Colonic mucosa (tissue), 4 donors: Measurements from ENCODE around the gene FJX1. TPM values are rescaled to one million over a fixed set of nuclear protein-coding genes. Genes with fewer than 3 reads are reported as not detected.

Experiments
- DNase-seq: peaks from one replicate; pipeline ENCODE4 v3.0.0-alpha.2; 2020
- H3K27ac ChIP-seq: fragments of 200-600 bp; one replicate; pipeline ENCODE4 v1.8.0; 2021
- H3K27me3 ChIP-seq: fragments of 200-600 bp; one replicate; pipeline ENCODE4 v1.8.0; 2021
- H3K36me3 ChIP-seq: fragments of 200-600 bp; one replicate; pipeline ENCODE4 v1.8.0; 2021
- H3K4me1 ChIP-seq: fragments of 200-600 bp; one replicate; pipeline ENCODE4 v1.8.0; 2021; ENCODE audit warnings: mild to moderate bottlenecking
- H3K4me3 ChIP-seq: fragments of 200-600 bp; one replicate; pipeline ENCODE4 v1.8.0; 2021
- H3K9ac ChIP-seq, 2 donors: one replicate each; pipeline ENCODE4 v1.7.0; 2013; ENCODE audit warnings: control low read depth in 2 of 2, low read depth in 2 of 2, low read length in 2 of 2
- H3K9me3 ChIP-seq: fragments of 200-600 bp; one replicate; pipeline ENCODE4 v1.8.0; 2021
- intact Hi-C: fragments of 100-400 bp; cut with DNase I; formaldehyde crosslinking; loops from one replicate; pipeline ENCODE4 v1.14.1; 2022
- total RNA-seq, 2 donors: library from RNA; stranded (reverse); fragmentation: NEBNext Ultra II Directional in 1 of 2; extraction: Animal tissue kit (Norgen Biotek cat#: 25700) in 1 of 2; gene quantifications; one replicate each; pipeline ENCODE4 v1.2.1, GENCODE V29; 2021
- TF ChIP-seq, protein P1 (sequence below): fragments of 200-600 bp; IDR thresholded peaks from one replicate; pipeline ENCODE4 v1.8.0; 2022; ENCODE audit warnings: antibody characterized with exemption, mild to moderate bottlenecking
- donor health status: healthy.
- donor health status: DM: no; HTN: no; CAD: no.
- donor health status: DM: no; HTN: no; CAD: no.

Gene FJX1
- total RNA-seq, 2 donors from 2014 or later: 0.32 to 1.6 TPM

DNA sequence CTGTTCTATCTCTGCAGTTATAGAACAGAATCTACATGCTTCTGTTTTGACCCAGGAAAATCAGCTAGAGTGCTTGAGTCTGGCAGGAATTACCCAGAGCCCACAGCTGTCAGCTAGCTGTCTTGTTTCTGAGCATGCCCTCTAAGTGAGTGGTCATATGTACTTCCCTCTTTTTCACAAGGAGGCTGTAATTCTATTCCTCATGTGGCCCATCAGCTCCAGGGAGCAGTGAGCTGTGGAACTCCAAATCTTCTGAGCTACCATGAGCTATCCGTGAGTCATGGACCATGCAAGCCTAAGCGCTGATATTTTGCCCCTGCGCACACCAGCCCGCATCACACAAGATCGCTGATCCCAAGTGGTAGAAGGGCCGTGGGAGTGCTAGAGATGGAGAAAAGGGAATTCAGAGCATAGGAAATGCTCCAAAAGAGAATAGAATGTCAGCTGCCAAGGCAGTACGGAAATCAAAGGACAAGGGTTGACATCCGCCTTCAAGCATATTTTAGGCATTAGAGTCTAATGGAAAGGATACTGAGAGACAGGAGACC, 5.4 kb downstream of the FJX1 start:
- H3K27me3 ChIP-seq: peaks cover 35% of the 10 kb centered on the region
- no peak overlapping the region for H3K9ac ChIP-seq
- DNase-seq: no peak
- no peaks in the 10 kb centered on the region for H3K36me3 ChIP-seq
- TF ChIP-seq, protein P1, sequence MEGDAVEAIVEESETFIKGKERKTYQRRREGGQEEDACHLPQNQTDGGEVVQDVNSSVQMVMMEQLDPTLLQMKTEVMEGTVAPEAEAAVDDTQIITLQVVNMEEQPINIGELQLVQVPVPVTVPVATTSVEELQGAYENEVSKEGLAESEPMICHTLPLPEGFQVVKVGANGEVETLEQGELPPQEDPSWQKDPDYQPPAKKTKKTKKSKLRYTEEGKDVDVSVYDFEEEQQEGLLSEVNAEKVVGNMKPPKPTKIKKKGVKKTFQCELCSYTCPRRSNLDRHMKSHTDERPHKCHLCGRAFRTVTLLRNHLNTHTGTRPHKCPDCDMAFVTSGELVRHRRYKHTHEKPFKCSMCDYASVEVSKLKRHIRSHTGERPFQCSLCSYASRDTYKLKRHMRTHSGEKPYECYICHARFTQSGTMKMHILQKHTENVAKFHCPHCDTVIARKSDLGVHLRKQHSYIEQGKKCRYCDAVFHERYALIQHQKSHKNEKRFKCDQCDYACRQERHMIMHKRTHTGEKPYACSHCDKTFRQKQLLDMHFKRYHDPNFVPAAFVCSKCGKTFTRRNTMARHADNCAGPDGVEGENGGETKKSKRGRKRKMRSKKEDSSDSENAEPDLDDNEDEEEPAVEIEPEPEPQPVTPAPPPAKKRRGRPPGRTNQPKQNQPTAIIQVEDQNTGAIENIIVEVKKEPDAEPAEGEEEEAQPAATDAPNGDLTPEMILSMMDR: no peak
- no peaks in the 10 kb centered on the region for H3K9me3 ChIP-seq
- H3K4me1 ChIP-seq: peaks cover 8% of the 10 kb centered on the region
- H3K27ac ChIP-seq: no peak overlapping the region
- H3K4me3 ChIP-seq: no peak overlapping the region
- intact Hi-C loops: no loop called here

- Histone ChIP-seq H3K36me3 (no peaks in the 10 kb centered on the region), H3K9ac (no peak overlapping the region), H3K27me3 (peaks cover 29% of the 10 kb centered on the region), H3K4me3 (no peak overlapping the region), H3K4me1 (peaks cover 6% of the 10 kb centered on the region), H3K9me3 (no peaks in the 10 kb centered on the region), H3K27ac (no peak overlapping the region)
- TF ChIP-seq, protein P1: no peak
- DNase-seq: no peak
- intact Hi-C loops: no loop called here
These were observed 6.1 kb downstream of the FJX1 start for GRCh38 chr11:35624316-35624715.

- no peak for DNase-seq
- no peak overlapping the region for H3K9ac ChIP-seq
- TF ChIP-seq, protein P1: no peak
- no peaks in the 10 kb centered on the region for H3K36me3 ChIP-seq
- no peak overlapping the region for H3K4me3 ChIP-seq
- intact Hi-C loops: no loop called here
- H3K9me3 ChIP-seq: no peaks in the 10 kb centered on the region
- H3K4me1 ChIP-seq: peaks cover under 1% of the 10 kb centered on the region
- no peak overlapping the region for H3K27ac ChIP-seq
- H3K27me3 ChIP-seq: peaks cover 27% of the 10 kb centered on the region
These were observed 6.5 kb downstream of the FJX1 start for GRCh38 chr11:35624781-35625180.

GRCh38 chr11:35626501-35626900, 8.2 kb downstream of the FJX1 start:
- no peak for DNase-seq
- intact Hi-C loops: no loop called here
- Histone ChIP-seq H3K36me3 (no peaks in the 10 kb centered on the region), H3K4me3 (no peak overlapping the region), H3K9ac (no peak overlapping the region), H3K9me3 (no peaks in the 10 kb centered on the region), H3K27me3 (peaks cover 14% of the 10 kb centered on the region), H3K4me1 (no peaks in the 10 kb centered on the region), H3K27ac (no peak overlapping the region)
- TF ChIP-seq, protein P1: no peak

GRCh38 chr11:35629511-35629910, 11.3 kb downstream of the FJX1 start:
- no peaks in the 10 kb centered on the region for H3K9me3 ChIP-seq
- H3K4me3 ChIP-seq: no peak overlapping the region
- H3K27me3 ChIP-seq: peaks cover 3% of the 10 kb centered on the region
- H3K36me3 ChIP-seq: no peaks in the 10 kb centered on the region
- DNase-seq: no peak
- no peak overlapping the region for H3K27ac ChIP-seq
- TF ChIP-seq, protein P1: no peak
- H3K4me1 ChIP-seq: no peaks in the 10 kb centered on the region
- no peak overlapping the region for H3K9ac ChIP-seq
- intact Hi-C loops: no loop called here
